SK-N-SH (cell line): ENCODE data around the gene LNPK.

Source experiments
- CHD2 ChIP-seq: fragments of 150-350 bp; IDR thresholded peaks from 2 replicates; pipeline ENCODE4 v1.6.1; 2018; ENCODE audit warnings: low read length; ENCODE audit not compliant: partially characterized antibody
- CTCF ChIP-seq: fragments of 200-600 bp; sonication (generic); IDR thresholded peaks from 2 replicates; pipeline ENCODE4 v1.6.1; 2017; ENCODE audit warnings: antibody characterized with exemption, mild to moderate bottlenecking, moderate library complexity
- EZH2phosphoT487 ChIP-seq: fragments of 200-600 bp; sonication (generic); IDR thresholded peaks from 2 replicates; pipeline ENCODE4 v1.6.1; 2017; ENCODE audit warnings: low read depth, mixed run types, mild to moderate bottlenecking, antibody characterized with exemption, moderate library complexity, borderline replicate concordance
- MAX ChIP-seq: IDR thresholded peaks from 2 replicates; pipeline ENCODE4 v1.4.0; 2012; ENCODE audit warnings: low read depth
- RAD21 ChIP-seq: IDR thresholded peaks from 2 replicates; pipeline ENCODE4 v1.6.1; 2012; ENCODE audit warnings: mild to moderate bottlenecking, low read length
- RCOR1 ChIP-seq: fragments of 150-350 bp; IDR thresholded peaks from 2 replicates; pipeline ENCODE4 v1.6.1; 2017; ENCODE audit warnings: antibody characterized with exemption, low read length
- REST ChIP-seq: IDR thresholded peaks from 2 replicates; pipeline ENCODE4 v1.6.1; 2012; ENCODE audit warnings: mild to moderate bottlenecking, low read depth, low read length, moderate library complexity
- TAF1 ChIP-seq: IDR thresholded peaks from 2 replicates; pipeline ENCODE4 v1.6.1; 2012; ENCODE audit warnings: low read depth, mild to moderate bottlenecking, low read length, moderate library complexity, borderline replicate concordance
- YY1 ChIP-seq: IDR thresholded peaks from 2 replicates; pipeline ENCODE4 v1.4.0; 2012; ENCODE audit warnings: low read depth, mild to moderate bottlenecking
- ZBTB33 ChIP-seq: IDR thresholded peaks from 2 replicates; pipeline ENCODE4 v1.4.0; 2012; ENCODE audit warnings: low read depth, borderline replicate concordance

GRCh38 chr2:175981551-175981950 lies 20.5 kb downstream of the LNPK start:
- no peak for TF ChIP-seq REST
- no peak for TF ChIP-seq MAX
- no peak for TF ChIP-seq YY1
- no peak for TF ChIP-seq TAF1
- TF ChIP-seq CHD2 = no peak
- no peak for TF ChIP-seq CTCF
- no peak for TF ChIP-seq EZH2phosphoT487
- no peak for TF ChIP-seq RCOR1
- TF ChIP-seq ZBTB33 = no peak
- no peak for TF ChIP-seq RAD21
